Lung (tissue), 12 donors: ENCODE measurements around the gene GNAZ. TPM values are rescaled to one million over a fixed set of nuclear protein-coding genes. Genes with fewer than 3 reads are reported as not detected.

Source experiments
- ATAC-seq: fragments of 200-7000 bp; cut with Tn5 transposase; one replicate; pipeline ENCODE4 v1.9.1; 2020; ENCODE audit warnings: moderate number of reproducible peaks; ENCODE audit not compliant: insufficient read depth, low FRiP score
- DNase-seq, 3 donors: peaks; one replicate each; pipeline ENCODE4 v3.0.0-alpha.2; 2013 to 2017
- H3K27ac ChIP-seq, 2 donors: one replicate each; pipeline ENCODE4 v1.5.1; 2013; ENCODE audit warnings: mild to moderate bottlenecking in 2 of 2, moderate library complexity in 2 of 2, control low read depth in 1 of 2, inconsistent platforms in 1 of 2, low read depth in 1 of 2, low read length in 1 of 2
- H3K27me3 ChIP-seq, 3 donors: one replicate each; pipeline ENCODE4 v1.5.1; 2013; ENCODE audit warnings: low read length in 2 of 3; ENCODE audit not compliant: control insufficient read depth in 3 of 3, insufficient read depth in 3 of 3
- H3K36me3 ChIP-seq, 4 donors: one replicate each; pipeline ENCODE4 v1.5.1; 2013; ENCODE audit warnings: low read length in 4 of 4, mild to moderate bottlenecking in 1 of 4, moderate library complexity in 1 of 4; ENCODE audit not compliant: control insufficient read depth in 4 of 4, insufficient read depth in 4 of 4
- H3K4me1 ChIP-seq, 5 donors: one replicate each; pipeline ENCODE4 v1.5.1; 2013; ENCODE audit warnings: low read length in 5 of 5, mild to moderate bottlenecking in 2 of 5, moderate library complexity in 1 of 5; ENCODE audit not compliant: control insufficient read depth in 5 of 5, insufficient read depth in 5 of 5
- H3K4me3 ChIP-seq: one replicate; pipeline ENCODE4 v1.5.1; 2013; ENCODE audit warnings: mild to moderate bottlenecking, control low read depth, moderate library complexity
- H3K9ac ChIP-seq, 2 donors: one replicate each; pipeline ENCODE4 v1.5.1; 2013; ENCODE audit warnings: low read length in 2 of 2, control low read depth in 1 of 2; ENCODE audit not compliant: insufficient read depth in 1 of 2
- H3K9me3 ChIP-seq, 4 donors: one replicate each; pipeline ENCODE4 v1.5.1; 2013; ENCODE audit warnings: low read length in 3 of 4, mild to moderate bottlenecking in 1 of 4, moderate library complexity in 1 of 4; ENCODE audit not compliant: control insufficient read depth in 4 of 4, insufficient read depth in 3 of 4
- WGBS, 2 donors: extraction: QIAGEN DNeasy Blood & Tissue Kit; methylation state at CpG; one replicate each; pipeline ENCODE4 v1.1.7; 2013; 5-methylcytosine and 5-hydroxymethylcytosine counted together
- polyA plus RNA-seq, 2 donors: library from polyadenylated mRNA; stranded (reverse); fragments of 200-250 nt; gene quantifications; one replicate each; pipeline ENCODE4 v1.2.1, GENCODE V29; 2013
- total RNA-seq, 2 donors: library from RNA; depleted of rRNA in 1 of 2; stranded (reverse); fragments of >200 nt in 1 of 2; gene quantifications; one replicate each; pipeline ENCODE4 v1.2.1, GENCODE V29; 2014 to 2021
- TF ChIP-seq, protein P1 (sequence below): IDR thresholded peaks from 2 replicates; pipeline ENCODE4 v1.5.1; 2012; ENCODE audit warnings: mild to moderate bottlenecking; ENCODE audit errors: control extremely low read depth, extremely low read depth
- donor health status: control.
- donor health status: control.
- donor health status: Bipolar disorder and iron deficiency.
- donor health status: healthy.
- donor health status: DM: yes; HTN: yes; CAD: no.

The GNAZ gene
- total and polyA plus RNA-seq, 4 donors = 0.77 to 5.0 (median 2.3) TPM

DNA sequence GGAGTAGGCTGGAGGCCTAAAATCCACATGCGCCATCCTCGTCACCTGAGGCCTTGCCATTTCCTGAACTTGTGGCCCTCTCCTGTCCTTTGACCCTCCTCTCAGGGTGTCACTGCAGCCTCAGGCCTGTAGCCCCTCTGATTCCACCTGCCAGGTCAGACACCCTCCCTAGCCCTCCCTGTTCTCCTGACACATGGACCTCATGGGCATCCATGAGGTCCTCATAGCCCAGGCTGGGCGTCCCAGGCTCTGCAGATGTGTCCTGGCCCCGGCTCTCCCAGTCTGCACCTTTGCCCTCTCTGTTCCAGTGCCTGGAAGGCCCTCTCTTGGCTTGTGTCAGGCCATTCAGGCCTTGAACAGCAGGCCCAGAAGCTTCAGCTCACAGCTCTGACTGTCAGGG lies 90.7 kb downstream of the GNAZ start:
- TF ChIP-seq, protein P1, sequence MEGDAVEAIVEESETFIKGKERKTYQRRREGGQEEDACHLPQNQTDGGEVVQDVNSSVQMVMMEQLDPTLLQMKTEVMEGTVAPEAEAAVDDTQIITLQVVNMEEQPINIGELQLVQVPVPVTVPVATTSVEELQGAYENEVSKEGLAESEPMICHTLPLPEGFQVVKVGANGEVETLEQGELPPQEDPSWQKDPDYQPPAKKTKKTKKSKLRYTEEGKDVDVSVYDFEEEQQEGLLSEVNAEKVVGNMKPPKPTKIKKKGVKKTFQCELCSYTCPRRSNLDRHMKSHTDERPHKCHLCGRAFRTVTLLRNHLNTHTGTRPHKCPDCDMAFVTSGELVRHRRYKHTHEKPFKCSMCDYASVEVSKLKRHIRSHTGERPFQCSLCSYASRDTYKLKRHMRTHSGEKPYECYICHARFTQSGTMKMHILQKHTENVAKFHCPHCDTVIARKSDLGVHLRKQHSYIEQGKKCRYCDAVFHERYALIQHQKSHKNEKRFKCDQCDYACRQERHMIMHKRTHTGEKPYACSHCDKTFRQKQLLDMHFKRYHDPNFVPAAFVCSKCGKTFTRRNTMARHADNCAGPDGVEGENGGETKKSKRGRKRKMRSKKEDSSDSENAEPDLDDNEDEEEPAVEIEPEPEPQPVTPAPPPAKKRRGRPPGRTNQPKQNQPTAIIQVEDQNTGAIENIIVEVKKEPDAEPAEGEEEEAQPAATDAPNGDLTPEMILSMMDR = no peak
- Histone ChIP-seq H3K4me3 (no peak overlapping the region), H3K27ac (no peak overlapping the region), H3K36me3 (no peaks in the 10 kb centered on the region), H3K4me1 (peaks cover 0 to 12% (median 4%) of the 10 kb centered on the region in 5 donors), H3K9ac (no peak overlapping the region), H3K27me3 (no peaks in the 10 kb centered on the region), H3K9me3 (no peaks in the 10 kb centered on the region)
- ATAC-seq (no peak), DNase-seq (no peak)
- 91 to 92% methylated on average over 4 of the region's 4 CpGs for WGBS, 2 donors

DNA sequence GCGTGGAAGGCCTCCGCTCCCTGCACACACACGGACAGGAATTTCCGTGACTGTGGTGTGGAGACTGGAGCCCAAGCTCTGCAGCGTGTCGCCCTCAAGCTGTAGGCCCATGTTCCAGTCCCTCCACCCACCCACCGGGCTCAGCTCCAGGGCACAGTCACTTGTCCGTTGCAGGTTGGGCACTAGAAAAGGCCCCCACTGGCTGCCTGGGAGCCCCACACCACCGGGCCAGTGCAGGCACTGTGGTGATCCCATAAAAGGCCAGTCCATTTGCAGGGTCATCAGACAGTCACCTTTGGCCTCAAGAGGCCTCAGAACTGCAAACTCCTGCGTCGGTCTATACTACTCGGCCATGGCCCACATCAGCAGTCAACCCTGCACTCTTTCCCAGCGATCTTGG lies 91.3 kb downstream of the GNAZ start:
- TF ChIP-seq, protein P1 = no peak
- Histone ChIP-seq H3K27me3 (no peaks in the 10 kb centered on the region), H3K27ac (no peak overlapping the region), H3K9ac (no peak overlapping the region), H3K4me3 (no peak overlapping the region), H3K36me3 (no peaks in the 10 kb centered on the region), H3K4me1 (peaks cover 0 to 16% (median 4%) of the 10 kb centered on the region in 5 donors), H3K9me3 (no peaks in the 10 kb centered on the region)
- ATAC-seq = no peak
- 92 to 93% methylated on average over 13 of the region's 13 CpGs for WGBS, 2 donors
- DNase-seq = no peak

DNA sequence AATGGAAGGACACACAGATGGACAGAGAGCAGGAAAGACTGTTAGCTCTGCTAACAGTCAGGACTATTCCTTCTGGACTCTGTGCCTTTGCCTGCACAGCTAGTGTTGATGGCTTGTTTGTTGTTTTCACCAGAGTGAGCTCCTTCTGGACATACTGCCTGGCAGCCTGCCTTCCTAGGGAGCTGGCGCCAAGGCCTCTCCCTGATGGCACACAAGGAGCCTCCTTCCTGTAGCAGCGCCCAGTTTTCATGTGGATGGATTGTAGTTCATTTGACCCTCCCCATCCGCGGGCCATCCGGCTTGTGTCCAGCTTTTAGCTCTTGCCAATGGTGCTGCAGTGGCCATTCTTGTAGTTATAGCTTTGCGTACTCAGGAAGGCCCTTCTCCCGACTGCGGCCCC lies 93.3 kb downstream of the GNAZ start:
- Histone ChIP-seq H3K27me3 (no peaks in the 10 kb centered on the region), H3K9me3 (no peaks in the 10 kb centered on the region), H3K9ac (peak overlapping the region in 1 of 2 donors; percentile 16), H3K27ac (no peak overlapping the region), H3K4me3 (no peak overlapping the region), H3K36me3 (no peaks in the 10 kb centered on the region), H3K4me1 (peaks cover 0 to 20% (median 3%) of the 10 kb centered on the region in 5 donors)
- WGBS, 2 donors = 67 to 78% methylated on average over 8 of the region's 8 CpGs
- TF ChIP-seq, protein P1 = no peak
- DNase-seq = peak; percentile 57 to 78 (median 74)
- no peak for ATAC-seq

DNA sequence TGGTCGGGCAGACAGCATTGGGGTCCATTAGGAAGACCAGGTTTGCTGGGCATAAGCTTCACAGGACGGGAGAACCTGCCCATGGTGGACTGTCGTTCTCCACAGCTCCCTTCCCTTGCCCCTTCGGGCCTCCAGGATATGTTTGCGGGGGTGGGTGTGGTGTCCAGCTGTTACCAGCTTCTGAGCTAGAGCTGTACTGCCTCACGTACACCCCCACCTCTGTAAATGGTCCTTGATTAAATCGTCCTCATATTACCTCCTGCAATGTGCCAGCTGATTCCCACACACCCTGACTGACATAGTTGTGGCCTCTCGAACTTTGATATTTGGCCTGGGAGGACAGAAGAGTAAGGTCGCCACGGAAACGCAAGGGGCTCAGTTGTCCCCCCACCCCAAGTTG lies 93.8 kb downstream of the GNAZ start:
- Histone ChIP-seq H3K9me3 (no peaks in the 10 kb centered on the region), H3K36me3 (no peaks in the 10 kb centered on the region), H3K9ac (peak overlapping the region in 1 of 2 donors; percentile 16), H3K27me3 (no peaks in the 10 kb centered on the region), H3K4me1 (peaks cover 0 to 20% (median 3%) of the 10 kb centered on the region in 5 donors), H3K27ac (no peak overlapping the region), H3K4me3 (no peak overlapping the region)
- DNase-seq (no peak), ATAC-seq (no peak)
- WGBS, 2 donors = 77 to 84% methylated on average over 11 of the region's 11 CpGs
- TF ChIP-seq, protein P1 = no peak
